ENCODE data around the gene SH3GLB1. TPM values are rescaled to one million over a fixed set of nuclear protein-coding genes. Genes with fewer than 3 reads are reported as not detected.

The SH3GLB1 gene
- total RNA-seq, 1 experiment from 2014 or later = 36.6 TPM

DNA sequence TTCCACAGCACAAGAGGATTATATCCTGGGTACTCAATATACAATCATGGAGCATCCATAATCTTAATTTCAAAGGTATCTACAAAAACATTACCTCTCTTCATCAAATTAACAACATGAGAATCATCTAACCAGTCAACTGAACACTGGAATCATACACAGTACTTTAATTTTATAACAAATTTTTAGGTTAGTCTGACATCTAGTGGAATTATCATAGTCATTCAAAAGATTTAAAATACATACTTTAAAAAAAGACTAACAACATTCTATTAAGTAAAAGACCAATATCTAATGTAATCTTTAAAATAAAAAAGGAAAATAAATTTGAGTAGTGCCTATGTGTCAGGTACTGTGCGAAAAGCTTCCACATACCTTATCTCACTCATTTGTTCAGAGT lies 16.8 kb upstream of the SH3GLB1 start:
- Histone ChIP-seq H4K5ac (ENCODE audit: insufficient read length, low read depth, low read length) (no peak overlapping the region), H3K79me2 (ENCODE audit: insufficient read depth, low read length) (no peaks in the 10 kb centered on the region), H2BK120ac (ENCODE audit: low read depth, low read length, poor library complexity, severe bottlenecking) (no peak overlapping the region), H3K9ac (ENCODE audit: extremely low read depth, insufficient read length, low read length) (no peak overlapping the region), H4K20me1 (ENCODE audit: control insufficient read depth, insufficient read depth, insufficient read length) (no peaks in the 10 kb centered on the region), H3K27ac (ENCODE audit: insufficient read length, low read depth, low read length) (no peak overlapping the region), H2BK5ac (ENCODE audit: insufficient read length, low read length) (no peak overlapping the region), H2AK5ac (ENCODE audit: insufficient read length, low read length) (no peak overlapping the region), H3K23ac (ENCODE audit: insufficient read length, low read depth, low read length) (no peak overlapping the region), H3K4ac (ENCODE audit: low read depth, low read length) (no peak overlapping the region), H4K8ac (replicated peaks; ENCODE audit: insufficient read length, low read depth, low read length) (no peak overlapping the region), H2BK12ac (ENCODE audit: insufficient read length, low read depth, low read length) (no peak overlapping the region), H3K56ac (ENCODE audit: insufficient read length, low read depth, low read length) (no peak overlapping the region), H3K79me1 (ENCODE audit: insufficient read depth, low read depth, low read length, poor library complexity, severe bottlenecking) (no peaks in the 10 kb centered on the region), H3K14ac (ENCODE audit: insufficient read depth, low read length) (no peak overlapping the region), H3K18ac (ENCODE audit: insufficient read length, low read depth, low read length) (no peak overlapping the region), H3K23me2 (ENCODE audit: insufficient read length, low read depth, low read length, poor library complexity, severe bottlenecking) (no peaks in the 10 kb centered on the region), H2BK20ac (ENCODE audit: low read depth, low read length, poor library complexity, severe bottlenecking) (no peak overlapping the region), H3K27me3 (ENCODE audit: insufficient read depth, low read length) (no peaks in the 10 kb centered on the region), H3K9me3 (ENCODE audit: control insufficient read depth, low read depth, low read length) (no peaks in the 10 kb centered on the region), H2AFZ (ENCODE audit: low read length) (no peak overlapping the region), H2BK15ac (ENCODE audit: low read depth, low read length) (no peak overlapping the region), H3K4me1 (ENCODE audit: insufficient read depth, low read length) (peaks cover 2% of the 10 kb centered on the region; the same call in 1 of the 2 replicates), H3T11ph (ENCODE audit: low read length) (no peak overlapping the region), H3K4me2 (ENCODE audit: insufficient read depth, insufficient read length, low read length) (no peak overlapping the region), H4K91ac (ENCODE audit: insufficient read length, low read depth, low read length) (no peak overlapping the region)
- Mint-ChIP-seq H3K9me3 (no peaks in the 10 kb centered on the region), H3K36me3 (ENCODE audit: insufficient read depth in 1 of 3, low read depth in 3 of 3) (peaks cover 0 to 2% (median 0%) of the 10 kb centered on the region in 3 experiments; a peak in 1 of 7 replicates), H3K4me3 (no peak overlapping the region), H3K27ac (no peak overlapping the region), H3K4me1 (peaks cover 3 to 4% of the 10 kb centered on the region in 2 experiments), H3K27me3 (ENCODE audit: low read depth) (no peaks in the 10 kb centered on the region; the same call in 1 of the 2 replicates)
- DNase-seq = no peak
- TF ChIP-seq, protein P1, sequence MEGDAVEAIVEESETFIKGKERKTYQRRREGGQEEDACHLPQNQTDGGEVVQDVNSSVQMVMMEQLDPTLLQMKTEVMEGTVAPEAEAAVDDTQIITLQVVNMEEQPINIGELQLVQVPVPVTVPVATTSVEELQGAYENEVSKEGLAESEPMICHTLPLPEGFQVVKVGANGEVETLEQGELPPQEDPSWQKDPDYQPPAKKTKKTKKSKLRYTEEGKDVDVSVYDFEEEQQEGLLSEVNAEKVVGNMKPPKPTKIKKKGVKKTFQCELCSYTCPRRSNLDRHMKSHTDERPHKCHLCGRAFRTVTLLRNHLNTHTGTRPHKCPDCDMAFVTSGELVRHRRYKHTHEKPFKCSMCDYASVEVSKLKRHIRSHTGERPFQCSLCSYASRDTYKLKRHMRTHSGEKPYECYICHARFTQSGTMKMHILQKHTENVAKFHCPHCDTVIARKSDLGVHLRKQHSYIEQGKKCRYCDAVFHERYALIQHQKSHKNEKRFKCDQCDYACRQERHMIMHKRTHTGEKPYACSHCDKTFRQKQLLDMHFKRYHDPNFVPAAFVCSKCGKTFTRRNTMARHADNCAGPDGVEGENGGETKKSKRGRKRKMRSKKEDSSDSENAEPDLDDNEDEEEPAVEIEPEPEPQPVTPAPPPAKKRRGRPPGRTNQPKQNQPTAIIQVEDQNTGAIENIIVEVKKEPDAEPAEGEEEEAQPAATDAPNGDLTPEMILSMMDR (conservative IDR thresholded peaks at IDR 0.05) = no peak; the same call in 2 of the 3 replicates
- no CpG with 5 or more reads among the region's 1 CpG for WGBS (ENCODE audit: extremely low coverage, insufficient read length, low lambda C conversion rate)

All from H9 (cell line).